NCI-H2107 treated with DMSO at 0.1 percent for 48 hours (cell line): ENCODE measurements around the gene GGT6.

Experiments used
- DNase-seq: peaks from one replicate; lab custom pipeline; 2025; ENCODE audit not compliant: unreplicated experiment; lab: John Stamatoyannopoulos, UW

Gene GGT6

GRCh38 chr17:4527134-4527533 lies 33.2 kb downstream of the GGT6 start:
- no peak for DNase-seq

- no peak for DNase-seq
Observed at GRCh38 chr17:4525691-4526397, 34.5 kb downstream of the GGT6 start.

- DNase-seq: no peak
Observed at GRCh38 chr17:4523946-4524345, 36.4 kb downstream of the GGT6 start.

- no peak for DNase-seq
Observed at GRCh38 chr17:4522661-4523060, 37.7 kb downstream of the GGT6 start.

- no peak for DNase-seq
Observed at GRCh38 chr17:4520894-4521600, 39.3 kb downstream of the GGT6 start.

GRCh38 chr17:4520060-4520893 lies 40.1 kb downstream of the GGT6 start:
- DNase-seq: no peak

- no peak for DNase-seq
Observed at GRCh38 chr17:4519361-4519788, 41.0 kb downstream of the GGT6 start.

- DNase-seq: no peak
Observed at GRCh38 chr17:4518901-4519300, 41.5 kb downstream of the GGT6 start.

- DNase-seq: no peak
Observed at GRCh38 chr17:4516735-4517134, 43.6 kb downstream of the GGT6 start.

GRCh38 chr17:4515501-4515900 lies 44.9 kb downstream of the GGT6 start:
- no peak for DNase-seq

GRCh38 chr17:4514779-4515178 lies 45.6 kb downstream of the GGT6 start:
- DNase-seq: no peak

GRCh38 chr17:4514206-4514605 lies 46.2 kb downstream of the GGT6 start:
- DNase-seq: no peak

GRCh38 chr17:4513113-4514032 lies 47.0 kb downstream of the GGT6 start:
- DNase-seq: no peak

GRCh38 chr17:4512156-4513112 lies 47.9 kb downstream of the GGT6 start:
- no peak for DNase-seq

- DNase-seq: no peak
Observed at GRCh38 chr17:4511199-4511932, 49.0 kb downstream of the GGT6 start.

GRCh38 chr17:4510618-4510941 lies 49.8 kb downstream of the GGT6 start:
- DNase-seq: no peak

- DNase-seq: no peak
Observed at GRCh38 chr17:4509923-4510617, 50.3 kb downstream of the GGT6 start.

GRCh38 chr17:4509401-4509800 lies 51.0 kb downstream of the GGT6 start:
- DNase-seq: no peak
